Panc1 (cell line): ENCODE results near the gene DACH1. TPM values are rescaled to one million over a fixed set of nuclear protein-coding genes. Genes with fewer than 3 reads are reported as not detected.

Experiments
- ATAC-seq: fragments of 200-7000 bp; cut with Tn5 transposase; 2 replicates; pipeline ENCODE4 v1.9.1; 2020; ENCODE audit warnings: mild to moderate bottlenecking, moderate library complexity
- BruUV-seq: library from RNA; stranded (reverse); fragments of 400-500 nt; replicated peaks from 2 replicates; lab custom pipeline; 2021; lab: Mats Ljungman, UMichigan
- CTCF ChIA-PET: fragments of 300-600 bp; sonication (Branson Sonifier 250); formaldehyde crosslinking; loops from one replicate; lab custom pipeline; 2022; ENCODE audit warnings: antibody characterized with exemption; lab: Charles Lee
- POLR2A ChIA-PET: fragments of 300-600 bp; sonication (Branson Sonifier 250); formaldehyde crosslinking; loops from one replicate; lab custom pipeline; 2022; ENCODE audit warnings: antibody characterized with exemption; lab: Charles Lee
- DNase-seq: peaks from one replicate; pipeline ENCODE4 v3.0.0-alpha.2; 2010; ENCODE audit warnings: low read depth, low spot score
- H3K27ac ChIP-seq: 2 replicates; pipeline ENCODE4 v1.5.1; 2011; ENCODE audit warnings: mild to moderate bottlenecking, low read length, inconsistent platforms
- H3K27me3 ChIP-seq: fragments of 200-500 bp; sonication (Bioruptor generic); 2 replicates; pipeline ENCODE4 v1.6.0; 2014; ENCODE audit warnings: low read length, inconsistent platforms; ENCODE audit not compliant: control insufficient read depth, insufficient read depth
- H3K36me3 ChIP-seq: fragments of 200-500 bp; sonication (Bioruptor generic); 2 replicates; pipeline ENCODE4 v1.5.1; 2014; ENCODE audit warnings: inconsistent platforms, mild to moderate bottlenecking, low read length, moderate library complexity; ENCODE audit not compliant: control insufficient read depth, insufficient read depth
- H3K4me1 ChIP-seq: 2 replicates; pipeline ENCODE4 v1.5.1; 2011; ENCODE audit warnings: inconsistent platforms, mild to moderate bottlenecking, low read length, moderate library complexity; ENCODE audit not compliant: control insufficient read depth, insufficient read depth
- H3K4me3 ChIP-seq, 2 experiments: 2 replicates each; pipeline ENCODE4 v1.5.1; 2011 to 2012; ENCODE audit warnings: low read depth in 2 of 2, low read length in 2 of 2, mild to moderate bottlenecking in 2 of 2, inconsistent platforms in 1 of 2, moderate library complexity in 1 of 2
- H3K9me3 ChIP-seq: fragments of 200-500 bp; sonication (Bioruptor generic); 2 replicates; pipeline ENCODE4 v1.5.1; 2014; ENCODE audit warnings: low read depth, mild to moderate bottlenecking, inconsistent platforms, low read length, moderate library complexity; ENCODE audit not compliant: control insufficient read depth, insufficient read depth
- CTCF ChIP-seq: fragments of 450-650 bp; IDR thresholded peaks from 2 replicates; pipeline ENCODE4 v1.5.1; 2017; ENCODE audit warnings: mild to moderate bottlenecking
- POLR2AphosphoS5 ChIP-seq: IDR thresholded peaks from 2 replicates; pipeline ENCODE4 v1.6.1; 2012; ENCODE audit warnings: mild to moderate bottlenecking, low read depth, low read length, moderate library complexity
- REST ChIP-seq, 2 experiments: IDR thresholded peaks; 2 replicates each; pipeline ENCODE4 v1.6.1; 2011 to 2012; ENCODE audit warnings: low read depth in 2 of 2, control low read depth in 1 of 2, low read length in 1 of 2, mild to moderate bottlenecking in 1 of 2, moderate library complexity in 1 of 2; ENCODE audit not compliant: insufficient read depth in 1 of 2
- SIN3A ChIP-seq: IDR thresholded peaks from 2 replicates; pipeline ENCODE4 v1.6.1; 2012; ENCODE audit warnings: low read depth, mild to moderate bottlenecking, low read length, moderate library complexity, borderline replicate concordance; ENCODE audit not compliant: insufficient read depth
- TCF7L2 ChIP-seq: IDR thresholded peaks from 2 replicates; pipeline ENCODE4 v1.6.1; 2011; ENCODE audit warnings: mild to moderate bottlenecking, low read depth, low read length, inconsistent platforms
- in situ Hi-C: cut with HindIII; loops from 2 replicates; pipeline ENCODE4 v1.10.0; 2016; ENCODE audit warnings: low sequenced_read_pairs, low pct_unique_long_range_greater_than_20kb
- intact Hi-C: fragments of 100-400 bp; cut with micrococcal nuclease; formaldehyde crosslinking; loops from one replicate; pipeline ENCODE4 v1.10.0; 2022; ENCODE audit not compliant: unreplicated experiment
- total RNA-seq: library from RNA; stranded (reverse); gene quantifications from one replicate; pipeline ENCODE4 v1.2.1, GENCODE V29; 2021; ENCODE audit not compliant: unreplicated experiment

The DACH1 gene
- total RNA-seq, 1 experiment from 2014 or later: 0.54 TPM

- in situ Hi-C loops: no loop called here
- no peaks in the 10 kb centered on the region for H3K27me3 ChIP-seq
- H3K36me3 ChIP-seq: no peaks in the 10 kb centered on the region
- TF ChIP-seq REST (IDR thresholded peaks at IDR 0.05; ENCODE audit: insufficient read depth in 1 of 2, low read depth in 2 of 2, low read length in 1 of 2): no peak
- TF ChIP-seq SIN3A: no peak
- DNase-seq: no peak
- CTCF ChIA-PET: no interaction called here
- POLR2A ChIA-PET: no interaction called here
- H3K4me3 ChIP-seq: no peak overlapping the region
- H3K27ac ChIP-seq: no peak overlapping the region
- no TSS peak for BruUV-seq
- no peaks in the 10 kb centered on the region for H3K9me3 ChIP-seq
- no peak for ATAC-seq
- H3K4me1 ChIP-seq: no peaks in the 10 kb centered on the region
- intact Hi-C loops: no loop called here
Observed at GRCh38 chr13:71801165-71801760, 65.7 kb downstream of the DACH1 start.

GRCh38 chr13:71799324-71799723 lies 67.7 kb downstream of the DACH1 start:
- Histone ChIP-seq H3K9me3 (no peaks in the 10 kb centered on the region), H3K4me1 (no peaks in the 10 kb centered on the region), H3K36me3 (no peaks in the 10 kb centered on the region), H3K4me3 (no peak overlapping the region), H3K27me3 (no peaks in the 10 kb centered on the region), H3K27ac (no peak overlapping the region)
- no peak for TF ChIP-seq TCF7L2
- TF ChIP-seq SIN3A: no peak
- no peak for TF ChIP-seq CTCF
- no peak for TF ChIP-seq REST (IDR thresholded peaks at IDR 0.05; ENCODE audit: insufficient read depth in 1 of 2, low read depth in 2 of 2, low read length in 1 of 2)
- no peak for TF ChIP-seq POLR2AphosphoS5
- no peak for DNase-seq
- ATAC-seq: no peak
- ChIA-PET CTCF (no interaction called here), POLR2A (no interaction called here)
- intact Hi-C loops (no loop called here), in situ Hi-C loops (no loop called here)
- no TSS peak for BruUV-seq
